K562 (cell line): ENCODE measurements around the gene PPT1. TPM values are rescaled to one million over a fixed set of nuclear protein-coding genes. Genes with fewer than 3 reads are reported as not detected.

ENCODE experiments used
- AFF4 ChIP-seq: sonication (generic); formaldehyde crosslinking; IDR thresholded peaks from 2 replicates; pipeline ENCODE4 v1.8.0; 2023; ENCODE audit warnings: mild to moderate bottlenecking, missing genetic modification reagents
- BRD4 ChIP-seq: fragments of 200-600 bp; sonication (generic); IDR thresholded peaks from 2 replicates; pipeline ENCODE4 v1.6.1; 2017; ENCODE audit warnings: inconsistent platforms
- CEBPG ChIP-seq, 3 experiments: fragments of 200-800 bp in 1 of 3; sonication (Bioruptor generic) in 1 of 3; sonication (generic) in 1 of 3; formaldehyde crosslinking in 1 of 3; IDR thresholded peaks in 2 of 3; conservative IDR thresholded peaks in 1 of 3; 2 replicates each; pipeline versions ENCODE4 v1.6.1 to v1.8.0; 2016 to 2022; ENCODE audit warnings: missing compliant biosample characterization in 2 of 3, missing genetic modification characterization in 2 of 3, mild to moderate bottlenecking in 1 of 3, missing genetic modification reagents in 1 of 3
- CXXC5 ChIP-seq: fragments of 250-450 bp; sonication (Bioruptor Pico); IDR thresholded peaks from 2 replicates; pipeline ENCODE4 v1.8.0; 2022; ENCODE audit warnings: inconsistent platforms, mild to moderate bottlenecking, moderate library complexity
- IRF1 ChIP-seq: sonication (generic); formaldehyde crosslinking; IDR thresholded peaks from 2 replicates; pipeline ENCODE4 v1.8.0; 2022; ENCODE audit warnings: missing genetic modification reagents, mild to moderate bottlenecking, borderline replicate concordance
- NCOA1 ChIP-seq: fragments of 450-650 bp; IDR thresholded peaks from 2 replicates; pipeline ENCODE4 v1.6.1; 2016; ENCODE audit warnings: low read depth
- NFE2L1 ChIP-seq: fragments of 450-650 bp; IDR thresholded peaks from 2 replicates; pipeline ENCODE4 v1.6.1; 2016; ENCODE audit warnings: missing genetic modification characterization, low read depth, mild to moderate bottlenecking, missing compliant biosample characterization, moderate library complexity, borderline replicate concordance
- RREB1 ChIP-seq: fragments of 250-450 bp; sonication (Bioruptor Pico); IDR thresholded peaks from 2 replicates; pipeline ENCODE4 v1.4.0; 2020
- SAP30 ChIP-seq: fragments of 200-600 bp; sonication (generic); IDR thresholded peaks from 2 replicates; pipeline ENCODE4 v1.6.1; 2012; ENCODE audit warnings: borderline replicate concordance, low read depth, mild to moderate bottlenecking, moderate library complexity, low read length, control low read depth, inconsistent platforms; ENCODE audit not compliant: insufficient read depth, poor library complexity, severe bottlenecking
- SMARCA4 ChIP-seq: fragments of 450-650 bp; IDR thresholded peaks from 2 replicates; pipeline ENCODE4 v1.6.1; 2016
- SMARCA5 ChIP-seq: fragments of 450-650 bp; IDR thresholded peaks from 2 replicates; pipeline ENCODE4 v1.6.1; 2016
- USF2 ChIP-seq: sonication (generic); formaldehyde crosslinking; IDR thresholded peaks from 2 replicates; pipeline ENCODE4 v1.5.0; 2020; ENCODE audit warnings: missing genetic modification reagents
- ZBTB26 ChIP-seq: fragments of 450-650 bp; formaldehyde crosslinking; IDR thresholded peaks from 2 replicates; pipeline ENCODE4 v1.4.0; 2022; ENCODE audit warnings: missing genetic modification characterization
- ZNF644 ChIP-seq: fragments of 200-800 bp; sonication (Bioruptor generic); IDR thresholded peaks from 2 replicates; pipeline ENCODE4 v1.6.1; 2016; ENCODE audit warnings: low read depth, missing genetic modification characterization, missing compliant biosample characterization
- polyA plus RNA-seq, 8 experiments: library from polyadenylated mRNA; depleted of rRNA in 4 of 8; stranded (reverse) in 5 of 8; unstranded in 3 of 8; fragments of >200 nt; fragmentation: Nextera tagmentation in 2 of 8; fragmentation: Illumina TruSeq in 1 of 8; extraction: Ambion mirVana in 2 of 8; extraction: Trizol in 1 of 8; gene quantifications; 2 replicates each; pipeline versions ENCODE4 v1.2.1 to v1.2.3, GENCODE V29; 2011 to 2014; ENCODE audit warnings: inconsistent platforms in 1 of 8, missing spikeins in 1 of 8
- total RNA-seq, 7 experiments: library from RNA; depleted of rRNA in 6 of 7; stranded (reverse); fragments of >200 nt in 6 of 7; fragmentation: Illumina TruSeq in 2 of 7; extraction: Trizol in 2 of 7; gene quantifications; 2 replicates each; pipeline versions ENCODE4 v1.2.1 to v1.2.3, GENCODE V29; 2011 to 2021; ENCODE audit warnings: low replicate concordance in 1 of 7

Gene PPT1
- total and polyA plus RNA-seq, 9 of the 15 experiments (the other 6 are each of a cell fraction or from before 2014, with no cell fraction given): 72.2 to 285 (median 143) TPM

GRCh38 chr1:40076895-40077312 lies 20.1 kb downstream of the PPT1 start (continued):
- no peak for TF ChIP-seq ZBTB26
- no peak for TF ChIP-seq AFF4 (CRISPR knock-in tag)
- no peak for TF ChIP-seq USF2
- no peak for TF ChIP-seq CEBPG (CRISPR knock-in tag; IDR thresholded peaks at IDR 0.05)
- peak; percentile 82 to 92 for TF ChIP-seq CEBPG (tag; conservative IDR thresholded peaks at IDR 0.05 in 1 of 2, IDR thresholded peaks at IDR 0.05 in 1 of 2)
- no peak for TF ChIP-seq ZNF644
- TF ChIP-seq NCOA1: no peak
- no peak for TF ChIP-seq BRD4
- no peak for TF ChIP-seq RREB1 (CRISPR knock-in tag)
- TF ChIP-seq SMARCA4: peak; percentile 74
- TF ChIP-seq CXXC5 (CRISPR knock-in tag): peak; percentile 24; the same call in 1 of the 2 replicates
- no peak for TF ChIP-seq SMARCA5
- no peak for TF ChIP-seq SAP30
- TF ChIP-seq IRF1 (CRISPR knock-in tag): no peak
- TF ChIP-seq NFE2L1 (tag): no peak
